GM21367 (cell line): ENCODE results near the gene LBX2.

Experiments
- ATAC-seq: cut with Tn5 transposase; IDR thresholded peaks from one replicate; pipeline ENCODE4 v1.9.1; 2021; ENCODE audit not compliant: unreplicated experiment

LBX2 gene, protein sequence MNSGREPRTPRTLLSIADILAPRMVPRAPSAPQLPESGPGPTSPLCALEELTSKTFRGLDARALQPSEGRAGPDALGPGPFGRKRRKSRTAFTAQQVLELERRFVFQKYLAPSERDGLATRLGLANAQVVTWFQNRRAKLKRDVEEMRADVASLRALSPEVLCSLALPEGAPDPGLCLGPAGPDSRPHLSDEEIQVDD

DNA sequence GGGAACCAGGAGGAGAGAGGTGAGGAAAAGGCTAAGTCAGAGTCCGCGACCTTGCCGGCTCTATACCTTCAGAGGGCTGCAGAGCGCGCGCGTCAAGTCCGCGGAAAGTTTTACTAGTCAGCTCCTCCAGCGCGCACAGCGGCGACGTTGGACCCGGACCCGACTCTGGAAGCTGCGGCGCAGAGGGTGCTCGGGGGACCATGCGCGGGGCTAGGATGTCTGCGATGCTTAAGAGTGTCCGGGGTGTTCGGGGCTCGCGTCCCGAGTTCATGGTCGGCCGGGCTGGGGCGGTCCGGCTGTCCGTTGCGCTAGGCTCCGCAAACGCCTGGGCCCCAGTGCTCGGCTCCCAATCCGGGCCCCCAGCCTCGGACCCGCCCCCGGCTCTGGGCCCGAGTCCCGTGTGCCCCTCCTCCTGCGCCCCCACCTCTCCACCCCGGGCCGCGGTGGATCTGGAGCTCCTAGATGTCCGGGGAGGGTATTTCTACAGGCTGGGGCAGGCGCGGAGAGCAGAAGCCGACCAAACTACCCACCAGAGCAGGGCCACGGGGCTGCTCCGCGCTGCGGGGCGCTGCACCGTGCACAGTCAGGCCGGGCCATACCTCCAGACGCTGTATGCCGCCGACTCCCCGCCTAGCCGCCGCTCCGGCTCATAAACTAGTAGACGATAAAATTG, at the start of gene LBX2:
Gene LBX2 (minus strand): TSS at position 337 of the 673 bp plus-strand sequence. CDS start 66 bp downstream, at position 271.
- ATAC-seq, result no peak

DNA sequence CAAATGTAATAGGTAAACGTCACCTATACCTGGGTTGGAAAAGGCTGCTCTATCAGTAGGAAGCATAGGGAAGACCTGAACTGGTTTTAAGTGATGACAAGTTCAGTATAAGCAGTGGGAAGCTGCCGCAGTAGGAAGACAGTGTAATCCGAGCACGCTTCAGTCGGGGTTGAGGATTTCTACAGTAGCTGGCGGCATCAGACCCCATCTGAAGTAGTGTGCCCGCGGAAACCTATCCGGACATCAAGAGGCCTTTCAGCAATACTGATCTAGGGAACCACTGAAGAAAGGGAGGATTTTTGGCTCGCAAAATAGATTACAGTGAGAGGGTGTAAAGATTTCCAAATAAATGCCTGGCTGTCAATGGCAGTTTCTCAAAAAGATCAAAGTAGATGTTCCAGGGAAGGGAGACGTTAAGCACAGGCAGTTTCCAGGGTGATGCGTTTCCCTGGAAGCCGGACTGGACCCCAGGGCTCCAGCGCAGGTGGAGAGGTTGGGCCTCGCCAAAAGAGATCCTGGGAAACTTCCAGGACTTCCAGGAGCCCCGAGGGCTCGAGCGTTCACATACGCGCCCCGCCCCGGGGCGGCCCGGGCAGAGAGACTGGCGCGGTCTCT, 49.0 kb upstream of the LBX2 start:
- ATAC-seq, result no peak

DNA sequence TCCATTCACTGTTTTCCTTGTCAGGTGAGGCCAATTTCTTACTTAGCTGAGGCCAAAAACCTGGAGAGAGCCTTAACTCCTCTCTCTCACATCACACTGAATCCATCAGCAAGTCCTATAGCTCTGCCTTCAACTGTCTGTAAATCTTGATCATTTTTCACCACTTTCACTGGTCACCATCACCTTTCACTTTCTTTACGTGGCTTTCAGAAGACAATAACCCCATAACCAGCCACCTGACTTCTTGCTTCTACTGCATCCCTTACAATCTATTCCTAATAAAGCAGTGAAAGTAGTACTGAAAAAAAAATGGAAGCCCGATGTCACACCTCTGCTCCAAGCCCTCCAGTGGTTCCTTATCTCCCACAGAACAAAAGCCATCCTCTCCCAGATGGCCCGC, 46.6 kb upstream of the LBX2 start:
- no peak for ATAC-seq

DNA sequence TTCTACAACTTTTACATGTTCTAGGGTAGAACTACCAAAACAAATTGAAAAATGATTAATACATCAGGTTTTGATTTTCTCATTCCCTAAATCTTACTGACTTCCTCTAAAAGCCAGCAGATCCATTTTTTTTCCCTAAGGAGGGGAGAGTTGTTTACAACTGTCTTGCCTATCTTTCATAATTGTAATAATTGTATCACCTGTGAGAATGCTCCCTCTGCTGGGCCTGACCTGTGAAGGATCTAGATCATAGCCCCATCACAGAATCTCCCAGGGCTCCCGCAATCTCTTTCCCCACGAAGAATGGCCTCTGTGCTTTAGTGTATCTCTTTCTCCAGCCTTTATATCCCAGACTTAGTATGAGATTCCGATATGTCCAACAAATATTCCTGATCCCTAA, 45.2 kb upstream of the LBX2 start:
- ATAC-seq, result no peak

DNA sequence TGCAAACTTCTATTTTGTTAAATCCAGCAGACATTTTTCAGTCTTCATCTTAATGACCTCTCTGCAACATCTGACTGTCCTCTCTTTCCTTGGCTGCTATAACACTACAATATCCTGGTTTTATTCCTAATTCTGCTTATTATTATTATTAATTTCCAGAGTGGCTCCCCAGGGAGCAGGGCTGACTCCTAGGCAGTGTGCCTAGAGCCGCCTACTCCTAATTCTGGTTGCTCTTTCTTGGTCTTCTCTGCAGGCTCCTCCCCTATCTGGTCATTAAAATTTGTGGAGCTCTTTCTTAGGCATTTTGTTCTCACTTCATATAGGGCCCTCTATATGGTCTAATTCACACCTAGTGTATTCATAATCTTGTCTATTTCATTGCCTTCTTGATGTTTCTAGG, 43.6 kb upstream of the LBX2 start:
- ATAC-seq, result no peak

DNA sequence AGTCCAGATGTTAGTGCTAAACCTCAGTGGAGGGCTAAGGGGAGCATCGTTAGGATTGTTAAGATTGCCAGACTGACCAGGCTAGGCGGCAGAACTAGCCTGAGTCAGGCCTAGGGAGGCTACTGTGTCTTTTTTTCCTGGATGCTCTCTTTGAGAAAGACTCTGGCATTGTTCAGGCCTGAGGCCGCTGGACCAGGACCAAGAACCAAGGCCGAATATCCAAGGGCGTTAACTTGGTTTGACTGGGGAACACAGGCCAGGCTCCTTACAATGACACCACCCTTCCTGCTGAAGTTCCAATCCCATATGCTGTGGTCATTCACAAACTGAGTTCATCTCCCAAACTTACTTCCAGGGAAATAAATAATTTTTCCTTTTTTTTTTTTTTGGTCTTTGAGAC, 40.9 kb upstream of the LBX2 start:
- no peak for ATAC-seq

DNA sequence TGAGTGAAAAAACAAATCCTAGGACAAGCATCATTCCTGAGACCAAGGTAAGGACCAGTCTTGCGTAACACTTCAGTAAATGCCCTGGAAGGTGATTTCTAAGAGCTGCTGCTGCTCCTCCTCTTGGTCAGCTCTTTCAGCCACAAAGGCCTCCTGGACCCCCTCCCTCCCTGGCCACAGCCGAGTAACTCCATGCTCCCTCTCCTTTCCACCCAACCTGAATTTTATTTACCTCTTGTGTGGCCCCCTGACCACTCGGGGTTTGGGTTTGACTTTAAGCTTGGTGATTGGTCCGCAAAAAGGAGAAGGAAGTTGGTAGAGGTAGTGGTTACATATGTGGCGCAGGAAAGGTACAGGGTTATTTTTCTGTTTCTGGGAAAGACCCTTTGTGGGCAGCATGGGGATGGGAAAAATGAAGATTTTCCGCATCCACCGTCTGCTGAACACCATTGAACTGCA, 39.5 kb upstream of the LBX2 start:
- no peak for ATAC-seq

DNA sequence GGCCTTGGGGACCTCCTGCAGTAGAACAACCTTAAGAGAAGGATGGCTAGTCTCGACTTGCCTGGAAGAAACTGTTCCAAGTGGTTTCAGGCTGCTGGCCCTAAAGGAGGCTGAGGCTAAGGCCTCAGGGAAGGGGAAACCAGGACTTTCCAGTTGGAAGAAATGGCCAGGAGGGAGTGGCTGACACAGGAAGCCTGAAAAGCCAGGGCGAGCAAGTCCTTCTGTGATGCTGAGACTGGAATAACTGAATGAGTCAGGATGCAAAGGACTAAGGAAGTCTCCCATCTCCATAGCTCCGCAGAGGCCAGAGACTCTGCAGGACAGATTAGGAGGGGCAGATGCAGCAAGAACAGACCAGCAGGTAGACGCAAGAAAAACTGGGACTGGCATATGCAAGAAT, 37.7 kb upstream of the LBX2 start:
- ATAC-seq, result no peak

DNA sequence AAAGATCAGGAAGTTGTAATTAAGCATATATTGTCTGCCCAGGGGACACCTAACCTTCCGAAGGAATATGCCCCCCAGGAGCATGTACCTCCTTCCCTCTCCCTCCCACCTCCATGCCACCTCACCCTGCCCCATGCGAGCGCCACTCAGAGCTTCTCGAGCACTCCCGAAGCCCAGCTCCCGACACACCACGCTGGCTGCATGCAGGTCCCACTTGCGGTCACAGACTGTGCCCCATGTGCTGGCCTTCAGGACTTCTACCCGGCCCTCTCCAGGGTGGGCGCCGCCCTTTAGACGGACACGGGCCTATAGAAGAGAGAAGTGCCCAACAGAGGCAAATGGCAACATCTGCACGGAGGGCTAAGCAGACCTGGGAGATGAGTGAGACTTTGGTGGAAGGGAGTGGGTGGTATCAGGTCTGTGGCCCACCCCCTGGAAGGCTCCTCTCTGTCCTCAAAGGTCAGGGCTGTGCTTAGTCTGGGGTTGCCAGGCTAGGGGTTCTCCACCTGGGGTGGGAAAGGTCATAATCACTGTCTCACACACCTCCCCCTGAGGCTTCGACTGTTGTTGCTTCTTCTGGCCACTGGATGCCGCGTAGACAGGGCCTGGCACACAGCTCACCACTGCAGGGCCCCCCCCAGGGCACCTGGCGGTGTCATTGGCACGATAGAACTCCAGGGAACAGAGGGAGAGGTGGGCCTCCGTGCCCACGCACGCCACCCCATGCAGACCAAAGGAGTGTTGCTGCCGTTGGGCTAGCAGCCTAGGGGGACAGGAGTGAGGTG, 37.0 kb upstream of the LBX2 start:
- no peak for ATAC-seq

DNA sequence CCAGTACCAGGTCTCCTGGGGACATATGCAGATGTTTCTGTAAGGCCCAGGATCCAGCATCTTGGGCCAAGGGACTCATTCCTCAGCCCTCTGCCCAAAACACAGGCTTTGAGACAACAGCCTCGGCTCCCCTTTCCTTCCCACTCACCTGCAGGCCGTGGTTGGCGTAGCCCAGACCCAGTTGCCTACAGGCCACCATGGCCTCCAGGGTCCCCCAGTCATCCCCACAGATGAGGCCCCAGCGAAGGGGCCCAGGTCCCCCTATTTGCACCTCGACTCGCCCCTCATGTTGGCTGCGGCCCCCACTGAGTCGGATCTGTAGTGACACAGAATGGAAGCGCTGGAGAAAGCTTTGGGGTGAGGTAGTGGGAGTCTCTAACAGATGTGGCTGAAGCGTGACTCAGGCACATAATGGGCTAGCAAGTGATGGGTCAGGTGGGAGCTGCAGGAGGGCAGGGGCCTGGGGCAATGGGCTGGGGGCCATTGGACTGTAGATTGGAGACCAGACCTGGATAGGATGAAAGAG, 36.1 kb upstream of the LBX2 start:
- ATAC-seq, result no peak

DNA sequence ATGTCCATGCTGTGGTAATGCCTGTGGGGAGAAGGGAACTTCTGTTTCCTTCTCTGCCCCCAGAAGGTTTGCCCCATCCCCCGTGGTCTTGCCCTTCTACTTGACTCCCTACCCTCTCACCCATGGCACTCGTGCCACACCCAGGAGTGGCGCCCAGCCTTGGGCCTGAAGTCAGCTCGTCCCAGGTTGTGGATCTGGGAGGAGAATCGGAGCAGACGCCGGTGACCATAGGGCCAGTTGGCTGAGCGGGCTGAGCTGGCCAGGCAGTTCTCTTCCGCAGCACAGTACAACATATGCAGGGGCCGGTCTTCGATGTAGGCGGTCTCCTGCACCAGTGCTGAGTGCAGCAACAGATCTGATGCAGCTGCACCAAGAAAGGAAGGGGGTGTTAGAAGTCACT, 35.0 kb upstream of the LBX2 start:
- no peak for ATAC-seq

DNA sequence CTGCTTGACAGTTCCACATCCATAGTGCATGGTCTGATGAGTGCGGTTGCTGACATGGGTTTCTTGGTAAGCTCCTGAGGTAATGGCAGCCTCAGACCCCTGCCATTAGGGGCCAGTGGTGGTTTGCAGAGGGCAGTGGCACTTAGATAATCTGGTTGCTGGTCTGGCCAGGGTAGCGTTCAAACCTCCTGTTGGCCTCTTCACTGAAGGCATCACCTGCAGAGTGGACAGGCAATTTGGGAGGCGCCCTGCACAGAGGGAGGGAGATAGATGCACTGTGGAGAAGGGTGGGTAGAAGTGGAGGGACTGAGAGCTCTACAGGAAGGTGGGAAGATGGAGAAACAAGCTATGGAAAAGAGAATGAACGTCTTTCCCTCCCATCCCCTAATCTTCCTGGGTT, 34.1 kb upstream of the LBX2 start:
- no peak for ATAC-seq

DNA sequence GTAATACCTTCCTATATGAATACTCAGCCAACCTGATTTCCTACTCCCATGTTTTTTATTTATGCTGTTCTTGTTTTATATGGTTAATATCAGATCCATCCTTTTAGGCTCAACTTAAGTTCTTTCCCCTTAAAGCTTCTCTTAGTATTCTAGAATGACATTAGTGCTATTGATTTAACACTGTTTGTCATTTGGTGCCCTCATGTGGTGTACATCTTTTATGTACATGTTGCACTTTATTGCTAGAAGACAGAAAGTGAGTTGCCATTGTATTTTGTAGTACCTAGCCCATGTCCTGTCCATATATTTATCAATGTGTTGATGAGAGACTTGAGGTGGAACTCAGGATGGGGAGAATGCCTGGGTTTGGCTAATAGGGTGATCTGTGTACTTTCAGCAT, 32.8 kb upstream of the LBX2 start:
- ATAC-seq, result no peak

DNA sequence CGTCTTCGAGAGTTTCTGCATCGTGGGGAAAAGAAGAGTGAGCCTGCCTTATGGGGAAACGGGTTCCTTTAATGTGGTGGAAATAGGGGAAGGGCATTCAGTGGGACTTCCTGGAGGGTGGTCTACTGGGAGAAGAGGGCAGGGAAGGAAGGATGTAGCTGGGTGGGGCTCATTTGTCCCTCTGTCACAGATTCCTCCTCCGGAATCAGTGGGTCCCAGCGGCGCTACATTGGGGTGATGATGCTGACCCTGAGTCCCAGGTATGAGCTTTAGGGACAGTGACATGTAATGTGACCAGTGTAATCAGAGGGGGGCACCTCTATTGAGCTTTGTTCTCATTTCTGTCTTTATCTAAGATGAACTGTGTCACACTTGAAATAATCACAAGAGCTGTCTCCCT, 32.3 kb upstream of the LBX2 start:
- no peak for ATAC-seq

DNA sequence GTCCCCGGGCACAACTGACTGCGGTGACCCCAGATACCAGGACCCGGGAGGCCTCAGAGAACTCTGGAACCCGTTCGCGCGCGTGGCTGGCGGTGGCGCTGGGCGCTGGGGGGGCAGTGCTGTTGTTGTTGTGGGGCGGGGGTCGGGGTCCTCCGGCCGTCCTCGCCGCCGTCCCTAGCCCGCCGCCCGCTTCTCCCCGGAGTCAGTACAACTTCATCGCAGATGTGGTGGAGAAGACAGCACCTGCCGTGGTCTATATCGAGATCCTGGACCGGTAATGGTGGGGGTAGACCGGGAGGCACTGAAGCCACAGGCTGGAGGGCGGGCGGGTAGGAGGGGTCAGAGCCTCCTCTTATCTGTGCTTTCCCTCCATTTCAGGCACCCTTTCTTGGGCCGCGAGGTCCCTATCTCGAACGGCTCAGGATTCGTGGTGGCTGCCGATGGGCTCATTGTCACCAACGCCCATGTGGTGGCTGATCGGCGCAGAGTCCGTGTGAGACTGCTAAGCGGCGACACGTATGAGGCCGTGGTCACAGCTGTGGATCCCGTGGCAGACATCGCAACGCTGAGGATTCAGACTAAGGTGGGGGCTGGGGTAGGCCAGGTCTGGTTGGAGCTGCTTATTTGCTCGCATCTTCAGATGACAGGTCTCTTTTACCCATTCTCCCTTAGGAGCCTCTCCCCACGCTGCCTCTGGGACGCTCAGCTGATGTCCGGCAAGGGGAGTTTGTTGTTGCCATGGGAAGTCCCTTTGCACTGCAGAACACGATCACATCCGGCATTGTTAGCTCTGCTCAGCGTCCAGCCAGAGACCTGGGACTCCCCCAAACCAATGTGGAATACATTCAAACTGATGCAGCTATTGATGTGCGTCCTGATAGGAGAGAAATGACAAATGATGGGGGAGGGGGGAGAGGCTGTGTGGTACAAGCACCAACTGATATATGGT, 31.1 kb upstream of the LBX2 start:
- ATAC-seq, result no peak

DNA sequence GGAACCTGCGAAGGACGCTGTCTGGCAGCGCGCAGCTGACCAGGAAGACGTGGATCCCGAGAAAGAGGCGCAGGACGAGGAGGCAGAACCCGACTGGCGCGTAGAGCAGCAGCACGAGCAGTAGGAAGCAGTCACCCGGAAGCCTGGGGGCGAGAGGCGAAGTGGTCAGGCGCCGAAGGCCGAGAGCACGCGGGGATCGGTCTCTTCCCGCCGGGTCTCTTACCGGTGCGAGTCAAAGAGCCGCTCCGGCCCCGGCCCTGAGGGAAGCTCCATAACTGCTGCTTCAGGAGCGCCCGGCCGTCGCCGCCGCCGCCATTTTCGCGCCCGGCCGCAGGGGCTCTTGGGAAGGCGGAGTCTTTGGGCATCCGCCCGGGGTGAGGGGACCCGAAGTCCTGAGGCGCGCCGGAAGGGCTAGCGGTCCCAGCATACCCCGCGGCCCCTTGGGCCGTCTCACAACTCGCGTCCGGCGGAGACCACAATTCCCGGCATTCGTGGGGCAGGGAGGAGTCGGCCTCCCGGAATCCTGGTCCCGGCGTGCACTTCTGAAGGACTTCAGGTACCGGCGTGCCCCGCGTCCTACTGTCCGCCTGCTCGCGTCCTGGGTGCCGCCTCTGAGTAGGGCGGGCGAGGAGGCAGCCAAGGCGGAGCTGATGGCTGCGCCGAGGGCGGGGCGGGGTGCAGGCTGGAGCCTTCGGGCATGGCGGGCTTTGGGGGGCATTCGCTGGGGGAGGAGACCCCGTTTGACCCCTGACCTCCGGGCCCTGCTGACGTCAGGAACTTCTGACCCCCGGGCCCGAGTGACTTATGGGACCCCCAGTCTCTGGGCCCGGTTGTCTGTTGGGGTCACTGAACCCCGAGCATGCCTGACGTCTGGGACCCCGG, 30.2 kb upstream of the LBX2 start, which contains the start of the genes AUP1 and HTRA2:
Gene AUP1 (minus strand): TSS at position 350 of the 882 bp plus-strand sequence. CDS start 77 bp downstream, at position 273.
Gene HTRA2 (plus strand): TSS at position 577 of the 882 bp plus-strand sequence. CDS start 74 bp downstream, at position 651.
- ATAC-seq, result peak; percentile 73

DNA sequence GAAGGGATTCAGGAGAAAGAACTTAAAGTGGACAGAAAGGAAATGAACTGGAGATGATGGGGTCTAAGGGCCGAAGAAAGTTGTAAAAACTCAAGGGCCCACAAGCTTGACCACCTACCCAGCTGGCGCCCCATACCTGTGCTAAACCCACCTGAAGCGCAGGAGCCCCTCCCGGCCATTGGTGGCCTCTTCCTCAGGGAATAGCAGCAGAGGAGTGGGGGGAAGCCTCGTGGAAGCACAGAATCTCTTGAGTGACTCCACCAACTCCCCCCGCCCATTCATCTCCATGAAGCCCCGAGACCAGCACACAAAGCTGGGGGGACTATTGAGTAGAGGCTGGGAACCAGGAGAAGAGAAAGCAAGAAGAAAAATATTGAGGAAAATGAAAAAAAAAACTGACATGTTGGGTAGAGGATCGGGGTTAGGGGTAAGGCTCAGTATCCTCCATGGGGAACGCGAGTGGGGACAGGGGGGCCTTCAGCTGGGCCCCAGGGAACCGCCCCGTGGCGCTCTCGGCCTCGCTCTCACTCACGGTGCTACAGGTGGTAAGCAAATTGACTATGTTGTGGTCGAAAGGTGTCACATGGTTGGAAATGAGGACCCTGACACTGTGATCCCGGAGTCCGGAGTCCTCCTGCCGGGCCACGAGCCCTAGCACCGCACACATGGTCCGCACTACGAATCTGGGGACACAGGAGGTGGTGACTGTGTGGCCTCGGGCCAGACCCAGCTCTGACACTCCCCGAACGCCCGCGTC, 29.4 kb upstream of the LBX2 start:
- peak; percentile 9 for ATAC-seq

DNA sequence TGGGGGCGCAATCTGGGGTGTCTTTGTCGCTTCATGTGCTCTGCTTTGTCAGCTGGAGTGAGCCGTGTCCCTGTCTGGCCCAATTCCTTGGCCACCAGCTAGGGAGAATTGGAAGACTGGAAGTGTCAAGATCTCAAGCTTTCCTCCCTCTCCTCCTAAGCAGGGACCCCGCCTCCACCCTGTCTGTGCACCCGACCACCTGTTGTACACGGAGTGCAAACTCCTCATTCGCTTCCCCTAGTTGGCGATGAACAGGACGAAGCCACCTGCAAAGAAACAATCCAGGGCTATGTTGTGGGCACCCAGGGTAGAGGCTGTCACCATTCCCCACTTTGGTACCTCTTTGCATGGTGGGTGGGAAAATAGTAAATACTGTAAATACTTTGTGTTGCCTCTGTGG, 28.3 kb upstream of the LBX2 start:
- no peak for ATAC-seq
